Panc1 (cell line): ENCODE measurements around the gene SLIT2. TPM values are rescaled to one million over a fixed set of nuclear protein-coding genes. Genes with fewer than 3 reads are reported as not detected.

Experiments used
- ATAC-seq: fragments of 200-7000 bp; cut with Tn5 transposase; 2 replicates; pipeline ENCODE4 v1.9.1; 2020; ENCODE audit warnings: mild to moderate bottlenecking, moderate library complexity
- BruUV-seq: library from RNA; stranded (reverse); fragments of 400-500 nt; replicated peaks from 2 replicates; lab custom pipeline; 2021; lab: Mats Ljungman, UMichigan
- CTCF ChIA-PET: fragments of 300-600 bp; sonication (Branson Sonifier 250); formaldehyde crosslinking; loops from one replicate; lab custom pipeline; 2022; ENCODE audit warnings: antibody characterized with exemption; lab: Charles Lee
- POLR2A ChIA-PET: fragments of 300-600 bp; sonication (Branson Sonifier 250); formaldehyde crosslinking; loops from one replicate; lab custom pipeline; 2022; ENCODE audit warnings: antibody characterized with exemption; lab: Charles Lee
- DNase-seq: peaks from one replicate; pipeline ENCODE4 v3.0.0-alpha.2; 2010; ENCODE audit warnings: low read depth, low spot score
- H3K27ac ChIP-seq: 2 replicates; pipeline ENCODE4 v1.5.1; 2011; ENCODE audit warnings: mild to moderate bottlenecking, low read length, inconsistent platforms
- H3K27me3 ChIP-seq: fragments of 200-500 bp; sonication (Bioruptor generic); 2 replicates; pipeline ENCODE4 v1.6.0; 2014; ENCODE audit warnings: low read length, inconsistent platforms; ENCODE audit not compliant: control insufficient read depth, insufficient read depth
- H3K36me3 ChIP-seq: fragments of 200-500 bp; sonication (Bioruptor generic); 2 replicates; pipeline ENCODE4 v1.5.1; 2014; ENCODE audit warnings: inconsistent platforms, mild to moderate bottlenecking, low read length, moderate library complexity; ENCODE audit not compliant: control insufficient read depth, insufficient read depth
- H3K4me1 ChIP-seq: 2 replicates; pipeline ENCODE4 v1.5.1; 2011; ENCODE audit warnings: inconsistent platforms, mild to moderate bottlenecking, low read length, moderate library complexity; ENCODE audit not compliant: control insufficient read depth, insufficient read depth
- H3K4me3 ChIP-seq, 2 experiments: 2 replicates each; pipeline ENCODE4 v1.5.1; 2011 to 2012; ENCODE audit warnings: low read depth in 2 of 2, low read length in 2 of 2, mild to moderate bottlenecking in 2 of 2, inconsistent platforms in 1 of 2, moderate library complexity in 1 of 2
- H3K9me3 ChIP-seq: fragments of 200-500 bp; sonication (Bioruptor generic); 2 replicates; pipeline ENCODE4 v1.5.1; 2014; ENCODE audit warnings: low read depth, mild to moderate bottlenecking, inconsistent platforms, low read length, moderate library complexity; ENCODE audit not compliant: control insufficient read depth, insufficient read depth
- CTCF ChIP-seq: fragments of 450-650 bp; IDR thresholded peaks from 2 replicates; pipeline ENCODE4 v1.5.1; 2017; ENCODE audit warnings: mild to moderate bottlenecking
- POLR2AphosphoS5 ChIP-seq: IDR thresholded peaks from 2 replicates; pipeline ENCODE4 v1.6.1; 2012; ENCODE audit warnings: mild to moderate bottlenecking, low read depth, low read length, moderate library complexity
- REST ChIP-seq, 2 experiments: IDR thresholded peaks; 2 replicates each; pipeline ENCODE4 v1.6.1; 2011 to 2012; ENCODE audit warnings: low read depth in 2 of 2, control low read depth in 1 of 2, low read length in 1 of 2, mild to moderate bottlenecking in 1 of 2, moderate library complexity in 1 of 2; ENCODE audit not compliant: insufficient read depth in 1 of 2
- SIN3A ChIP-seq: IDR thresholded peaks from 2 replicates; pipeline ENCODE4 v1.6.1; 2012; ENCODE audit warnings: low read depth, mild to moderate bottlenecking, low read length, moderate library complexity, borderline replicate concordance; ENCODE audit not compliant: insufficient read depth
- TCF7L2 ChIP-seq: IDR thresholded peaks from 2 replicates; pipeline ENCODE4 v1.6.1; 2011; ENCODE audit warnings: mild to moderate bottlenecking, low read depth, low read length, inconsistent platforms
- in situ Hi-C: cut with HindIII; loops from 2 replicates; pipeline ENCODE4 v1.10.0; 2016; ENCODE audit warnings: low sequenced_read_pairs, low pct_unique_long_range_greater_than_20kb
- intact Hi-C: fragments of 100-400 bp; cut with micrococcal nuclease; formaldehyde crosslinking; loops from one replicate; pipeline ENCODE4 v1.10.0; 2022; ENCODE audit not compliant: unreplicated experiment
- total RNA-seq: library from RNA; stranded (reverse); gene quantifications from one replicate; pipeline ENCODE4 v1.2.1, GENCODE V29; 2021; ENCODE audit not compliant: unreplicated experiment

Gene SLIT2
- total RNA-seq, 1 experiment from 2014 or later: 0.28 TPM

- ChIA-PET POLR2A (no interaction called here), CTCF (no interaction called here)
- Histone ChIP-seq H3K27me3 (no peaks in the 10 kb centered on the region), H3K4me3 (peak overlapping the region in 1 of 2 experiments; percentile 26; a peak in 1 of 4 replicates), H3K36me3 (no peaks in the 10 kb centered on the region), H3K27ac (no peak overlapping the region), H3K4me1 (no peaks in the 10 kb centered on the region), H3K9me3 (no peaks in the 10 kb centered on the region)
- no peak for TF ChIP-seq SIN3A
- no peak for TF ChIP-seq CTCF
- no peak for TF ChIP-seq TCF7L2
- no peak for TF ChIP-seq REST (IDR thresholded peaks at IDR 0.05; ENCODE audit: insufficient read depth in 1 of 2, low read depth in 2 of 2, low read length in 1 of 2)
- no peak for TF ChIP-seq POLR2AphosphoS5
- BruUV-seq: no TSS peak
- DNase-seq (no peak), ATAC-seq (no peak)
- intact Hi-C loops (no loop called here), in situ Hi-C loops (no loop called here)
Observed at GRCh38 chr4:20251031-20251795, 492 bp upstream of the SLIT2 start.

GRCh38 chr4:20252656-20253282 is 1.1 kb downstream of the SLIT2 start:
- BruUV-seq: no TSS peak
- ATAC-seq (no peak), DNase-seq (no peak)
- intact Hi-C loops (no loop called here), in situ Hi-C loops (no loop called here)
- no peaks in the 10 kb centered on the region for H3K36me3 ChIP-seq
- TF ChIP-seq POLR2AphosphoS5 (no peak), SIN3A (no peak), REST (IDR thresholded peaks at IDR 0.05; ENCODE audit: insufficient read depth in 1 of 2, low read depth in 2 of 2, low read length in 1 of 2) (no peak)
- peak overlapping the region in 1 of 2 experiments; percentile 41; a peak in 1 of 4 replicates for H3K4me3 ChIP-seq
- POLR2A ChIA-PET: no interaction called here
- H3K27me3 ChIP-seq: no peaks in the 10 kb centered on the region
- CTCF ChIA-PET: no interaction called here
- no peaks in the 10 kb centered on the region for H3K9me3 ChIP-seq
- H3K4me1 ChIP-seq: no peaks in the 10 kb centered on the region
- H3K27ac ChIP-seq: no peak overlapping the region
